ENCODE results near the gene CSTF2.

The CSTF2 gene

GRCh38 chrX:100871594-100872560 lies 51.7 kb downstream of the CSTF2 start:
- WGBS, 2 experiments (ENCODE audit: insufficient coverage in 2 of 2), result no CpG with 5 or more reads among the region's 9 CpGs
- Histone ChIP-seq H3K9me3 (ENCODE audit: control insufficient read depth, low read length) (no peaks in the 10 kb centered on the region), H3K4me3 (ENCODE audit: extremely low read depth, insufficient read depth, low read length, poor library complexity, severe bottlenecking) (no peak overlapping the region), H3K4me1 (ENCODE audit: control insufficient read depth, insufficient read depth, low read length, poor library complexity, severe bottlenecking) (no peaks in the 10 kb centered on the region), H3K27ac (ENCODE audit: low read depth, low read length, severe bottlenecking) (no peak overlapping the region), H3K36me3 (ENCODE audit: control insufficient read depth, insufficient read depth, low read length) (no peaks in the 10 kb centered on the region)

DNA sequence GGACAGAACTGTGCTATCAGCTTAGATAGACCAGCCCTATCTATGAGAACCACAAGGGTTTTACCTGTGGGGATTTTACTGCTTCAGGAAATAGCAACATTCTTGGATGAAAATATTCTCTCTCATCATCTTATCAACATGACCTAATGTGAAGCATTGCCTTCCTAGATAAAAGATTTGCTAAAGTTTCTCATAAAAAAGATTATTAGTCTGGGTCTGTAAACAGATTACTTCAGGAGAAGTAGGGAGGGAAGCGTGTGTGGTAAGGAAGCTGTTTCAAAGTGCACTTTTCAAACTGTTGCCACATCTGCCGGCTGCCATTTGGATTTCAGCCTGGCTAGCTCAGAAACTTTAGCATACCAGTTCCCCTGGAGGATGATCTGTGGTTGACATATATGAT lies 54.1 kb downstream of the CSTF2 start, which contains the start of gene NOX1:
Gene NOX1 (minus strand): TSS at position 35 of the 400 bp plus-strand sequence. CDS start 220 bp downstream, outside the sequence.
- 94 to 100% methylated on average over 1 to 2 of the region's 2 CpGs for WGBS, 2 experiments (ENCODE audit: insufficient coverage in 2 of 2)
- no peaks in the 10 kb centered on the region for H3K9me3 ChIP-seq (ENCODE audit: control insufficient read depth, low read length)
- H3K27ac ChIP-seq (ENCODE audit: low read depth, low read length, severe bottlenecking), result no peak within 1 kb of the TSS
- no peak within 1 kb of the TSS for H3K4me3 ChIP-seq (ENCODE audit: extremely low read depth, insufficient read depth, low read length, poor library complexity, severe bottlenecking)
- H3K36me3 ChIP-seq (ENCODE audit: control insufficient read depth, insufficient read depth, low read length), result no peaks in the 10 kb centered on the region
- H3K4me1 ChIP-seq (ENCODE audit: control insufficient read depth, insufficient read depth, low read length, poor library complexity, severe bottlenecking), result no peaks in the 10 kb centered on the region

GRCh38 chrX:100880368-100880767 lies 60.2 kb downstream of the CSTF2 start:
- Histone ChIP-seq H3K9me3 (ENCODE audit: control insufficient read depth, low read length) (no peaks in the 10 kb centered on the region), H3K36me3 (ENCODE audit: control insufficient read depth, insufficient read depth, low read length) (no peaks in the 10 kb centered on the region), H3K27ac (ENCODE audit: low read depth, low read length, severe bottlenecking) (no peak overlapping the region), H3K4me3 (ENCODE audit: extremely low read depth, insufficient read depth, low read length, poor library complexity, severe bottlenecking) (no peak overlapping the region), H3K4me1 (ENCODE audit: control insufficient read depth, insufficient read depth, low read length, poor library complexity, severe bottlenecking) (no peaks in the 10 kb centered on the region)
- WGBS, 2 experiments (ENCODE audit: insufficient coverage in 2 of 2), result 80% methylated on average over 1 of the region's 2 CpGs; no CpG with 5 or more reads in 1 of the 2 experiments

DNA sequence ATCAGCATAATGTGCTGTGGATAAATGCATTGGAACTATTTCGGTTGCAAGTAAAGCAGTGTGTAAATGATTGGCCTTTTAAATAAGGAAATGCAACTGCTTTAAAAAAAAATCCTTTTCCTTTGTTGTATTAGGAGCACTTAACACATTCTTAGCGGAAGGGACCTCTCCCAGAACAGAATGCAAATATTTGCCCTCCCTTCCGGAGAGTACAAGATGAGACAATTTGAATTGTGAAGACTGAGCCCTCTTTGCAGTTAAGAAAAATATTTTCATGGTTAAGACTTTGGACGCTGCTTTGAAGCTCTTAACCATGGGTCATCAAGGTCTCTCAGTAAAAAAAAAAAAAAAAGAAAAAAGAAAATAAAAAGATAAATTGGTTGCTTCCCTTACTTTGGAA lies 63.5 kb downstream of the CSTF2 start:
- 80% methylated on average over 1 of the region's 4 CpGs; no CpG with 5 or more reads in 1 of the 2 experiments for WGBS, 2 experiments (ENCODE audit: insufficient coverage in 2 of 2)
- Histone ChIP-seq H3K27ac (ENCODE audit: low read depth, low read length, severe bottlenecking) (no peak overlapping the region), H3K4me3 (ENCODE audit: extremely low read depth, insufficient read depth, low read length, poor library complexity, severe bottlenecking) (no peak overlapping the region), H3K36me3 (ENCODE audit: control insufficient read depth, insufficient read depth, low read length) (no peaks in the 10 kb centered on the region), H3K9me3 (ENCODE audit: control insufficient read depth, low read length) (no peaks in the 10 kb centered on the region), H3K4me1 (ENCODE audit: control insufficient read depth, insufficient read depth, low read length, poor library complexity, severe bottlenecking) (no peaks in the 10 kb centered on the region)

Data from mesodermal cell (in vitro differentiated cells).